VCaP (cell line): ENCODE results near the gene SSR1.

Experiments
- H3K27ac ChIP-seq: fragments of 450-650 bp; 2 replicates; pipeline ENCODE4 v1.5.1; 2017
- TF ChIP-seq, protein P1 (sequence below): fragments of 450-650 bp; conservative IDR thresholded peaks from 2 replicates; pipeline ENCODE4 v1.5.1; 2017; ENCODE audit warnings: mild to moderate bottlenecking, moderate library complexity

SSR1 gene

DNA sequence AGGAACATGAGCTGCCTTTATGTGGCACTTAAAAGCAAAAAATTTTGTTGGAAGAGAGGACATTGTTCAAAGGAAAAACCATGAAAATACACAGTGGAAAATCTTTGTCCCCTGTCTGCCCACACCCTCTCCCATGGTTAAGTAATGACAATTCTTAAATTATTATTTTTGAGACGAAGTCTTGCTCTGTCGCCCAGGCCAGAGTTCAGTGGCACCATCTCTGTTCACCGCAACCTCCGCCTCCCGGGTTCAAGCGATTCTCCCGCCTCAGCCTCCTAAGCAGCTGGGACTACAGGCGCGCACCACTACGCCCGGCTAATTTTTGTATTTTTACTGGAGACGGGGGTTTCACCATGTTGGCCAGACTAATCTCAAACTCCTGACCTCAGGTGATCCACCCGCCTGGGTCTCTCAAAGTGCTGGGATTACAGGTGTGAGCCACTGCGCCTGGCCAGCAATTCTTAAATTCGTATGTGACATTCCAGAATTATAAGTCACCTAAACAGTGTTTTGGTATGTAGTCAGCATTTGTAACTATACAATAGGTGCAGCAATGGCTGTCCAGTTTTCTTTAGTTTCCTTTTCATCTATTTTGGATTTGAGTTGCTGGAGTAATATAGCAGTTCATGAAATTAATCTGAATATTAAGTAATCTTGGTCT lies 636 bp upstream of the SSR1 start:
- peak overlapping the region; percentile 72 for H3K27ac ChIP-seq

DNA sequence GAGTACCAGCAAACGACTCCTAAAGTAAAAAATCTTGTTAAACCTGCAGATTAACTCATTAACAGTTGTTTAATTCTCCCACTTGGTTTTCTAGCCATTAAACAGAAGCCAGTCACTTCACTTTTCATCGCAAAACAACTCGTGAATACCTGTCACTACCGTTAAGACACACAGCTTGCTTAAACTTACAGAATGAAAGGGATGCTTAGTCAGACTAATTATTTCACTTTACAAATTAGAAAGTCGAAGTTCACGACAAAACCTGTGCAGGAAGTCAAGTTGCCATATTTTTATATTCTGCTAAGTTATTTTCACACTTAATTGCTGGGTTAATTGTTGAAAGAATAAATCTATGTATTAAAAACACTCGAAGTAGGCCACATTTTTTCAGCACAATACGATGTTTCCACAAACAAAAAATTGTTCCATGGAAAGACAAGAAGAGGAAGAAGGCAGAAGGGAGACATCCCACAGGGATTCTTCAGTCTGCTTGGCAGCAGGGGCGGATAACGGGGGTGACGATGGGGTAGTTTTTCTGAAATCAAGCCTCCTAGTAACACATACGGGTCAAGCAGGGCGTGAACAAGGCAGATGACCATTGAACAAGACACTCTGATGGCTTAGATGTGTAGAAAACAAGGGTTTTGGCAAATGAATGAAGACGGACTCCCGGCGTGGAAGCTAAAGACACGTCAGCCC lies 933 bp downstream of the SSR1 start:
- TF ChIP-seq, protein P1, sequence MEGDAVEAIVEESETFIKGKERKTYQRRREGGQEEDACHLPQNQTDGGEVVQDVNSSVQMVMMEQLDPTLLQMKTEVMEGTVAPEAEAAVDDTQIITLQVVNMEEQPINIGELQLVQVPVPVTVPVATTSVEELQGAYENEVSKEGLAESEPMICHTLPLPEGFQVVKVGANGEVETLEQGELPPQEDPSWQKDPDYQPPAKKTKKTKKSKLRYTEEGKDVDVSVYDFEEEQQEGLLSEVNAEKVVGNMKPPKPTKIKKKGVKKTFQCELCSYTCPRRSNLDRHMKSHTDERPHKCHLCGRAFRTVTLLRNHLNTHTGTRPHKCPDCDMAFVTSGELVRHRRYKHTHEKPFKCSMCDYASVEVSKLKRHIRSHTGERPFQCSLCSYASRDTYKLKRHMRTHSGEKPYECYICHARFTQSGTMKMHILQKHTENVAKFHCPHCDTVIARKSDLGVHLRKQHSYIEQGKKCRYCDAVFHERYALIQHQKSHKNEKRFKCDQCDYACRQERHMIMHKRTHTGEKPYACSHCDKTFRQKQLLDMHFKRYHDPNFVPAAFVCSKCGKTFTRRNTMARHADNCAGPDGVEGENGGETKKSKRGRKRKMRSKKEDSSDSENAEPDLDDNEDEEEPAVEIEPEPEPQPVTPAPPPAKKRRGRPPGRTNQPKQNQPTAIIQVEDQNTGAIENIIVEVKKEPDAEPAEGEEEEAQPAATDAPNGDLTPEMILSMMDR = no peak
- peak overlapping the region; percentile 72 for H3K27ac ChIP-seq

More for the DNA sequence above, 636 bp upstream of the SSR1 start:
- TF ChIP-seq, protein P1 = no peak

DNA sequence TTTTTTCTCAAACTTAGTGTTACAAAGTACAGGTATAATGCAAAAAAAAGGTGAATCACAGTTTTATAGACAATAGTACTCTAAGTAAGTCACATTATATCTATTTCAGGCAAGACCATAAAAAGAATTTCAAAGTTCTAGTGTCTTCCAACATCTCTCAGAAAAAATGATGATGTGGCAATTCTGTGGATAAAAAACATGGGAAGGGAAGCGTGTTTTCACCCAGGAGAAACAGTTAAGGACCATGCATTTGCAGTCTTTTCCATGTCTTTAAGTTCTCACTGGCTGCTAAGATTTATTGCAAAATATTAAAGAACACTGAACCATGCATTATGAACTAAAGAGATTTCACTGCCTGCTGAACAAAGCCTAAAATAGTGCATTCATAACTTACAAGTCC lies 1.8 kb downstream of the SSR1 start:
- no peak overlapping the region for H3K27ac ChIP-seq

GRCh38 chr6:7309050-7309449 lies 3.9 kb downstream of the SSR1 start:
- TF ChIP-seq, protein P1 = no peak
- no peak overlapping the region for H3K27ac ChIP-seq

More for the DNA sequence above, 1.8 kb downstream of the SSR1 start:
- TF ChIP-seq, protein P1 = no peak

DNA sequence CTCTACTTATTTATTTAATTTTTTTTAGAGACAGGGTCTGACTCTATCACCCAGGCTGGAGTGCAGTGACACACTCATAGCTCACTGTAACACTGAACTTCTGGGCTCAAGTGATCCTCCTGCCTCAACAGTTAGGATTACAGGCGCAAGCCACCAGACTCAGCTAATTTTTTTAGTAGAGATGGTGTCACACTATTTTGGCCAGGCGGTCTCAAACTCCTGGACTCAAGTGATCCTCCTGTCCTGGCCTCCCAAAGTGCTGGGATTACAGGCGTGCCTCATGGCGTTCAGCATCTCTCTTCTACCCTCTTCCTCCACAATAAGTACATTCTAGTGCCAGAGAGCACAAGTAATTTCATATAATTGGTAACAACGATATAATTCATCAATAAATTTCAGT lies 5.5 kb downstream of the SSR1 start:
- TF ChIP-seq, protein P1 = no peak
- H3K27ac ChIP-seq = no peak overlapping the region

DNA sequence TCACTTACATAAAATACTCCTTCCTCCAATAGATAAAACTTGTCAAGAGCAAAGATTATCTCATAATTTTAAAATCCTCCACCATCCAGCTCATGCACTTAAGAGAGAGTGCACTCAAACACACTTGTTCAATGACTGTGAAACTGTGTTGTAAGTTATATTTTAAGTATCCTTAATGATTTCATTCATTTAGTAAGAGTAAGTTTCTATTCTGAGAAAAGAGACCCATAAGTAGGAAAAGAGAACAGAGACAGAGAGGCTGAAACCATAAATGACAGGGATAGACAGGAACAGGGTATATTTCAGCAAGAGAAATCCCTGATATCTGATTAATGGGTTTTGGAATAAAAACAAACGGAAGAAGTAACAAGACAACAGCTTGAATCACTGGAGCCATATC lies 8.2 kb downstream of the SSR1 start:
- TF ChIP-seq, protein P1 = no peak
- H3K27ac ChIP-seq = no peak overlapping the region

DNA sequence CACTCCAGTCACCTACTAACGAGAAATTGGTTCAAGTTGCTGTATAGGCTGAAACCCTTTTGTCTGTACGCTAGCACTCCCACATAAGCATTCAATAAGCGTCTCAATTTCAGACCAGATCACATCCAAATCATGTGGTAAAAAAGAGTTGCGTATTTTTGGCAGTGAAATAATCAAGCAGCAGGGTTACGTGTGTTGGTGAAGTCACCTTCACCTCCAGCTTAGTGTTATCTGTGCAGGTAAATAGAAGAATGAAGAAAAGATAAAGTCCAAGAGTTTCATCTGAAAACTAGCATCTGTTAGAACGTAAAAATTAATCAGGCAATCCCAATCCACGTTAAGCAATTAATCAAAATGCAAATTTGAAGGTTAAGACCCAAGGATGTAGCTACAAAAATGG lies 11.3 kb downstream of the SSR1 start:
- TF ChIP-seq, protein P1 = no peak
- no peak overlapping the region for H3K27ac ChIP-seq
